CD4-positive, alpha-beta T cell treated with Interleukin-17A for 4 hours (primary cell): ENCODE data around the gene METTL22.

Source experiments
- DNase-seq: peaks from one replicate; pipeline ENCODE4 v3.0.0-alpha.2; 2020; ENCODE audit warnings: mixed read lengths

METTL22 gene

GRCh38 chr16:8595783-8596182, 25.7 kb upstream of the METTL22 start:
- no peak for DNase-seq

- no peak for DNase-seq
Observed at GRCh38 chr16:8596581-8596980, 24.9 kb upstream of the METTL22 start.

GRCh38 chr16:8600144-8600775, 21.2 kb upstream of the METTL22 start:
- no peak for DNase-seq

GRCh38 chr16:8605554-8605953, 15.9 kb upstream of the METTL22 start:
- no peak for DNase-seq

GRCh38 chr16:8607214-8607613, 14.3 kb upstream of the METTL22 start:
- DNase-seq: no peak

GRCh38 chr16:8611122-8611521, 10.4 kb upstream of the METTL22 start:
- no peak for DNase-seq

- DNase-seq: no peak
Observed at GRCh38 chr16:8611886-8612600, 9.5 kb upstream of the METTL22 start.

- no peak for DNase-seq
Observed at GRCh38 chr16:8614435-8615029, 7.0 kb upstream of the METTL22 start.

GRCh38 chr16:8619671-8620370, 1.7 kb upstream of the METTL22 start:
- no peak for DNase-seq

GRCh38 chr16:8620535-8620934, 963 bp upstream of the METTL22 start:
- DNase-seq: no peak

GRCh38 chr16:8621222-8621571, 301 bp upstream of the METTL22 start:
- no peak for DNase-seq

- DNase-seq: no peak
Observed at GRCh38 chr16:8622315-8622656, 788 bp downstream of the METTL22 start.

- DNase-seq: no peak
Observed at GRCh38 chr16:8623634-8624033, 2.1 kb downstream of the METTL22 start.

GRCh38 chr16:8625491-8626087, 4.1 kb downstream of the METTL22 start:
- no peak for DNase-seq

- no peak for DNase-seq
Observed at GRCh38 chr16:8626946-8627345, 5.4 kb downstream of the METTL22 start.

GRCh38 chr16:8627456-8627855, 6.0 kb downstream of the METTL22 start:
- no peak for DNase-seq

GRCh38 chr16:8628981-8629725, 7.7 kb downstream of the METTL22 start:
- no peak for DNase-seq

GRCh38 chr16:8630255-8630953, 8.9 kb downstream of the METTL22 start:
- no peak for DNase-seq

GRCh38 chr16:8631373-8631772, 9.9 kb downstream of the METTL22 start:
- DNase-seq: no peak

GRCh38 chr16:8631818-8632465, 10.4 kb downstream of the METTL22 start:
- DNase-seq: no peak

GRCh38 chr16:8632675-8633182, 11.2 kb downstream of the METTL22 start:
- DNase-seq: no peak
